IMR-90 (cell line): ENCODE results near the gene NSD2. TPM values are rescaled to one million over a fixed set of nuclear protein-coding genes. Genes with fewer than 3 reads are reported as not detected.

ENCODE experiments used
- ATAC-seq: fragments of 200-7000 bp; cut with Tn5 transposase; 2 replicates; pipeline ENCODE4 v1.9.1; 2020; ENCODE audit warnings: low read depth, mild to moderate bottlenecking, moderate library complexity
- BruUV-seq: library from RNA; stranded (reverse); fragments of 400-500 nt; replicated peaks from 2 replicates; lab custom pipeline; 2021; lab: Mats Ljungman, UMichigan
- CTCF ChIA-PET: fragments of 300-600 bp; formaldehyde crosslinking; extraction: SDS; loops from one replicate; lab custom pipeline; 2021; ENCODE audit warnings: antibody characterized with exemption; lab: Yijun Ruan, JAX
- POLR2A ChIA-PET: fragments of 300-600 bp; sonication (Branson Sonifier 250); formaldehyde crosslinking; loops from one replicate; lab custom pipeline; 2022; ENCODE audit warnings: antibody characterized with exemption; ENCODE audit not compliant: unreplicated experiment; lab: Charles Lee
- DNase-seq: peaks from one replicate; pipeline ENCODE4 v3.0.0; 2013
- H2AFZ ChIP-seq: replicated peaks from 2 replicates; pipeline ENCODE3; 2013; ENCODE audit warnings: low read length, mild to moderate bottlenecking; ENCODE audit not compliant: poor library complexity
- H2AK5ac ChIP-seq: 2 replicates; pipeline ENCODE4 v1.6.1; 2013; ENCODE audit warnings: low read depth, low read length, inconsistent platforms
- H2AK9ac ChIP-seq: replicated peaks from 2 replicates; pipeline ENCODE3; 2013; ENCODE audit warnings: mild to moderate bottlenecking, low read depth, low read length, moderate library complexity; ENCODE audit not compliant: poor library complexity
- H2BK120ac ChIP-seq: 2 replicates; pipeline ENCODE4 v1.6.1; 2013; ENCODE audit warnings: low read depth, low read length, inconsistent platforms
- H2BK15ac ChIP-seq: 3 replicates; pipeline ENCODE4 v1.6.1; 2013; ENCODE audit warnings: low read depth, low read length, inconsistent platforms
- H2BK20ac ChIP-seq: 2 replicates; pipeline ENCODE4 v1.6.1; 2013; ENCODE audit warnings: low read depth, mild to moderate bottlenecking, inconsistent platforms, low read length, moderate library complexity
- H2BK5ac ChIP-seq: 2 replicates; pipeline ENCODE4 v1.6.1; 2013; ENCODE audit warnings: mild to moderate bottlenecking, low read depth, low read length, inconsistent platforms; ENCODE audit not compliant: poor library complexity, severe bottlenecking
- H3K14ac ChIP-seq: replicated peaks from 2 replicates; pipeline ENCODE4 v1.6.1; 2013; ENCODE audit warnings: low read depth, low read length, inconsistent platforms
- H3K18ac ChIP-seq: 2 replicates; pipeline ENCODE4 v1.6.1; 2013; ENCODE audit warnings: low read depth, low read length, control low read depth
- H3K23ac ChIP-seq: 2 replicates; pipeline ENCODE4 v1.6.1; 2013; ENCODE audit warnings: low read depth, low read length, inconsistent platforms
- H3K27ac ChIP-seq: 2 replicates; pipeline ENCODE4 v1.5.1; 2013; ENCODE audit warnings: mild to moderate bottlenecking, control low read depth, low read length; ENCODE audit not compliant: insufficient read depth
- H3K27me3 ChIP-seq: 2 replicates; pipeline ENCODE4 v1.6.1; 2013; ENCODE audit warnings: low read length; ENCODE audit not compliant: control insufficient read depth, insufficient read depth
- H3K36me3 ChIP-seq: 2 replicates; pipeline ENCODE4 v1.6.1; 2013; ENCODE audit warnings: low read length, mixed read lengths; ENCODE audit not compliant: control insufficient read depth, insufficient read depth
- H3K4ac ChIP-seq: 2 replicates; pipeline ENCODE4 v1.6.1; 2013; ENCODE audit warnings: low read depth, low read length, inconsistent platforms
- H3K4me1 ChIP-seq: 2 replicates; pipeline ENCODE4 v1.6.1; 2013; ENCODE audit warnings: low read length, mixed read lengths; ENCODE audit not compliant: control insufficient read depth, insufficient read depth
- H3K4me2 ChIP-seq: 2 replicates; pipeline ENCODE4 v1.6.1; 2013; ENCODE audit warnings: low read depth, mild to moderate bottlenecking, control low read depth, low read length, moderate library complexity
- H3K4me3 ChIP-seq: 2 replicates; pipeline ENCODE4 v1.5.1; 2013; ENCODE audit warnings: low read depth, mild to moderate bottlenecking, control low read depth, low read length, moderate library complexity; ENCODE audit not compliant: insufficient read depth
- H3K56ac ChIP-seq: 2 replicates; pipeline ENCODE4 v1.6.1; 2013; ENCODE audit warnings: low read length, inconsistent platforms; ENCODE audit not compliant: insufficient read depth; ENCODE audit errors: extremely low read depth
- H3K79me1 ChIP-seq, 2 experiments: 2 replicates each; pipeline ENCODE4 v1.6.1; 2013; ENCODE audit warnings: low read length in 2 of 2, inconsistent platforms in 1 of 2, low read depth in 1 of 2
- H3K9ac ChIP-seq: 2 replicates; pipeline ENCODE4 v1.6.1; 2013; ENCODE audit warnings: low read depth, low read length, control low read depth
- H3K9me1 ChIP-seq: 2 replicates; pipeline ENCODE4 v1.6.1; 2013; ENCODE audit warnings: low read length, inconsistent platforms; ENCODE audit not compliant: insufficient read depth
- H3K9me3 ChIP-seq: 2 replicates; pipeline ENCODE4 v1.6.1; 2013; ENCODE audit warnings: low read length; ENCODE audit not compliant: control insufficient read depth, insufficient read depth
- H4K20me1 ChIP-seq: 2 replicates; pipeline ENCODE4 v1.6.1; 2013; ENCODE audit warnings: low read length, inconsistent platforms; ENCODE audit not compliant: insufficient read depth
- H4K5ac ChIP-seq: 2 replicates; pipeline ENCODE4 v1.6.1; 2013; ENCODE audit warnings: mild to moderate bottlenecking, low read depth, low read length, control low read depth
- H4K8ac ChIP-seq, 2 experiments: 2 replicates each; pipeline ENCODE4 v1.6.1; 2013; ENCODE audit warnings: low read depth in 2 of 2, low read length in 2 of 2, control low read depth in 1 of 2, inconsistent platforms in 1 of 2
- H4K91ac ChIP-seq: 2 replicates; pipeline ENCODE4 v1.6.1; 2013; ENCODE audit warnings: low read depth, low read length, inconsistent platforms; ENCODE audit not compliant: insufficient read depth
- BHLHE40 ChIP-seq: fragments of 150-350 bp; IDR thresholded peaks from 2 replicates; pipeline ENCODE4 v1.6.1; 2016; ENCODE audit warnings: mild to moderate bottlenecking, low read depth, low read length
- FOS ChIP-seq: fragments of 150-350 bp; IDR thresholded peaks from 2 replicates; pipeline ENCODE4 v1.6.1; 2016; ENCODE audit warnings: low read depth, low read length
- MAFK ChIP-seq: IDR thresholded peaks from 2 replicates; pipeline ENCODE4 v1.6.1; 2012; ENCODE audit warnings: low read depth, low read length, improper control_type of control experiment
- MAZ ChIP-seq: IDR thresholded peaks from 2 replicates; pipeline ENCODE4 v1.6.1; 2012; ENCODE audit warnings: low read depth, mild to moderate bottlenecking, low read length, improper control_type of control experiment, moderate library complexity, borderline replicate concordance
- NFE2L2 ChIP-seq: fragments of 150-350 bp; IDR thresholded peaks from 2 replicates; pipeline ENCODE4 v1.6.1; 2016; ENCODE audit warnings: low read depth, mild to moderate bottlenecking, low read length
- RAD21 ChIP-seq: IDR thresholded peaks from 2 replicates; pipeline ENCODE4 v1.6.1; 2012; ENCODE audit warnings: low read length, improper control_type of control experiment
- SMC3 ChIP-seq: fragments of 150-350 bp; IDR thresholded peaks from 2 replicates; pipeline ENCODE4 v1.6.1; 2016; ENCODE audit warnings: low read depth, mild to moderate bottlenecking, antibody characterized with exemption, low read length, moderate library complexity
- WGBS, 2 experiments: methylation state at CpG; one replicate each; pipeline versions ENCODE4 v1.1.5 to v1.1.7; 2013; ENCODE audit warnings: missing lambda C conversion rate in 2 of 2; ENCODE audit not compliant: insufficient read length in 1 of 2; ENCODE audit errors: extremely low coverage in 2 of 2; 5-methylcytosine and 5-hydroxymethylcytosine counted together
- dilution Hi-C: fragments of 300-500 bp; cut with HindIII; formaldehyde crosslinking; loops from one replicate; pipeline ENCODE4 v1.14.3; 2018; ENCODE audit warnings: low sequenced_read_pairs; ENCODE audit not compliant: unreplicated experiment
- in situ Hi-C: fragments of 300-500 bp; cut with MboI; formaldehyde crosslinking; loops from 3 replicates; pipeline ENCODE4 v1.14.3; 2019; ENCODE audit warnings: low sequenced_read_pairs, inconsistent platforms, mixed read lengths
- intact Hi-C: fragments of 100-400 bp; cut with micrococcal nuclease; formaldehyde crosslinking; loops from 2 replicates; pipeline ENCODE4 v1.10.0; 2022
- polyA plus RNA-seq, 3 experiments: library from polyadenylated mRNA; depleted of rRNA; stranded (reverse); fragments of >200 nt; gene quantifications; 2 replicates each; pipeline ENCODE4 v1.2.3, GENCODE V29; 2012; ENCODE audit warnings: low replicate concordance in 1 of 3
- total RNA-seq: library from RNA; depleted of rRNA; stranded (reverse); fragments of >200 nt; gene quantifications from 2 replicates; pipeline ENCODE4 v1.2.3, GENCODE V29; 2012
- TF ChIP-seq, protein P1 (sequence below): fragments of 150-350 bp; IDR thresholded peaks from 2 replicates; pipeline ENCODE4 v1.6.1; 2016; ENCODE audit warnings: low read depth, mild to moderate bottlenecking, low read length, moderate library complexity, borderline replicate concordance
- TF ChIP-seq, protein P2 (sequence below): conservative IDR thresholded peaks from 2 replicates; pipeline ENCODE4 v1.5.1; 2012; ENCODE audit warnings: mild to moderate bottlenecking, low read depth, low read length, improper control_type of control experiment
- TF ChIP-seq, protein P3 (sequence below): fragments of 150-350 bp; IDR thresholded peaks from 2 replicates; pipeline ENCODE4 v1.6.1; 2017; ENCODE audit warnings: mild to moderate bottlenecking, antibody characterized with exemption, low read length, low read depth

NSD2 gene
- total and polyA plus RNA-seq, 2 of the 4 experiments (the other 2 are of a cell fraction): 35.9 to 68.1 TPM

DNA sequence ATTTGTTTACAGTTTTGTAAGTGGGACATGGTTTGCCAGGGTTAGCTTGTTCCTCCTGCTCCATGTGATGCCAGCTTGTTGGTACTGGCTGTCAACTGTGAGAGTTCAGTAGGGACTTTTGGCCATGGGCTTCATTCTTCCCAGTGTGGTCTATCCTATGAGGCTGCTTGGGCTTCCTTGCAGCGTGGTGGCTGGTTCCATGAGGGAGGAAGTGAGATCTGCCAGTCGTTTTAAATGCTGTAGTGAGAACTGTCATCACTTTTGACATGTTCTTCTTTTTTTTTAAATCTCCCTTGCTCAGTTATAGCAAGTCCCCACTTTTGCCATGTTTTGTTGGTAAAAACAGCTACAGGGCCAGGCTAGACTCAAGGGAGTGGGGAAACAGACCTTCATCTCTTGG is 15.9 kb downstream of the NSD2 start:
- H3K4ac ChIP-seq: no peak overlapping the region
- intact Hi-C loops (no loop called here), dilution Hi-C loops (no loop called here), in situ Hi-C loops (no loop called here)
- no peak overlapping the region for H2BK20ac ChIP-seq
- peak overlapping the region in 1 of 2 experiments; percentile 12; a peak in 1 of 4 replicates for H4K8ac ChIP-seq
- H3K23ac ChIP-seq: no peak overlapping the region
- H3K27me3 ChIP-seq: no peaks in the 10 kb centered on the region
- no peak overlapping the region for H3K14ac ChIP-seq
- peak overlapping the region; percentile 2; the same call in 1 of the 2 replicates for H3K27ac ChIP-seq
- H2BK5ac ChIP-seq: no peak overlapping the region
- H3K4me2 ChIP-seq: no peak overlapping the region
- peaks cover 17% of the 10 kb centered on the region for H3K9me1 ChIP-seq
- H3K9me3 ChIP-seq: no peaks in the 10 kb centered on the region
- H3K9ac ChIP-seq: no peak overlapping the region
- TF ChIP-seq MAFK: no peak
- TF ChIP-seq, protein P1, sequence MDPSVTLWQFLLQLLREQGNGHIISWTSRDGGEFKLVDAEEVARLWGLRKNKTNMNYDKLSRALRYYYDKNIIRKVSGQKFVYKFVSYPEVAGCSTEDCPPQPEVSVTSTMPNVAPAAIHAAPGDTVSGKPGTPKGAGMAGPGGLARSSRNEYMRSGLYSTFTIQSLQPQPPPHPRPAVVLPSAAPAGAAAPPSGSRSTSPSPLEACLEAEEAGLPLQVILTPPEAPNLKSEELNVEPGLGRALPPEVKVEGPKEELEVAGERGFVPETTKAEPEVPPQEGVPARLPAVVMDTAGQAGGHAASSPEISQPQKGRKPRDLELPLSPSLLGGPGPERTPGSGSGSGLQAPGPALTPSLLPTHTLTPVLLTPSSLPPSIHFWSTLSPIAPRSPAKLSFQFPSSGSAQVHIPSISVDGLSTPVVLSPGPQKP: no peak
- TF ChIP-seq SMC3: no peak
- no peak for TF ChIP-seq MAZ
- TF ChIP-seq, protein P2, sequence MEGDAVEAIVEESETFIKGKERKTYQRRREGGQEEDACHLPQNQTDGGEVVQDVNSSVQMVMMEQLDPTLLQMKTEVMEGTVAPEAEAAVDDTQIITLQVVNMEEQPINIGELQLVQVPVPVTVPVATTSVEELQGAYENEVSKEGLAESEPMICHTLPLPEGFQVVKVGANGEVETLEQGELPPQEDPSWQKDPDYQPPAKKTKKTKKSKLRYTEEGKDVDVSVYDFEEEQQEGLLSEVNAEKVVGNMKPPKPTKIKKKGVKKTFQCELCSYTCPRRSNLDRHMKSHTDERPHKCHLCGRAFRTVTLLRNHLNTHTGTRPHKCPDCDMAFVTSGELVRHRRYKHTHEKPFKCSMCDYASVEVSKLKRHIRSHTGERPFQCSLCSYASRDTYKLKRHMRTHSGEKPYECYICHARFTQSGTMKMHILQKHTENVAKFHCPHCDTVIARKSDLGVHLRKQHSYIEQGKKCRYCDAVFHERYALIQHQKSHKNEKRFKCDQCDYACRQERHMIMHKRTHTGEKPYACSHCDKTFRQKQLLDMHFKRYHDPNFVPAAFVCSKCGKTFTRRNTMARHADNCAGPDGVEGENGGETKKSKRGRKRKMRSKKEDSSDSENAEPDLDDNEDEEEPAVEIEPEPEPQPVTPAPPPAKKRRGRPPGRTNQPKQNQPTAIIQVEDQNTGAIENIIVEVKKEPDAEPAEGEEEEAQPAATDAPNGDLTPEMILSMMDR: no peak
- TF ChIP-seq RAD21: no peak
- no peak for TF ChIP-seq BHLHE40
- no peak for TF ChIP-seq FOS
- TF ChIP-seq, protein P3, sequence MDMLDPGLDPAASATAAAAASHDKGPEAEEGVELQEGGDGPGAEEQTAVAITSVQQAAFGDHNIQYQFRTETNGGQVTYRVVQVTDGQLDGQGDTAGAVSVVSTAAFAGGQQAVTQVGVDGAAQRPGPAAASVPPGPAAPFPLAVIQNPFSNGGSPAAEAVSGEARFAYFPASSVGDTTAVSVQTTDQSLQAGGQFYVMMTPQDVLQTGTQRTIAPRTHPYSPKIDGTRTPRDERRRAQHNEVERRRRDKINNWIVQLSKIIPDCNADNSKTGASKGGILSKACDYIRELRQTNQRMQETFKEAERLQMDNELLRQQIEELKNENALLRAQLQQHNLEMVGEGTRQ: no peak
- no peak for TF ChIP-seq NFE2L2
- ChIA-PET CTCF (interaction anchor here (0.6 kb wide), 1 partner anchor 891 kb away, joined by 3 read pairs; no protein-coding TSS in a partner anchor), POLR2A (no interaction called here)
- WGBS, 2 experiments: no CpG with 5 or more reads among the region's 2 CpGs
- H4K20me1 ChIP-seq: peaks cover 72% of the 10 kb centered on the region
- H2AK5ac ChIP-seq: 0 out of 2 replicates have a peak overlapping the region, but pooled peaks have one; percentile 7
- H3K79me1 ChIP-seq: peaks cover 0 to 22% of the 10 kb centered on the region in 2 experiments; a peak in 2 of 4 replicates
- no peak overlapping the region for H3K4me3 ChIP-seq
- no peak overlapping the region for H4K91ac ChIP-seq
- no peak overlapping the region; the same call in 1 of the 2 replicates for H3K18ac ChIP-seq
- H3K36me3 ChIP-seq: no peaks in the 10 kb centered on the region
- no peak overlapping the region for H3K56ac ChIP-seq
- H2BK120ac ChIP-seq: no peak overlapping the region
- no peak overlapping the region for H4K5ac ChIP-seq
- no peak overlapping the region for H2AFZ ChIP-seq
- H3K4me1 ChIP-seq: peaks cover 21% of the 10 kb centered on the region
- no TSS peak for BruUV-seq
- no peak overlapping the region for H2BK15ac ChIP-seq
- no peak for DNase-seq
- no peak for ATAC-seq
- H2AK9ac ChIP-seq: no peak overlapping the region
